Activated T-cell treated with anti-CD3 and anti-CD28 coated beads, Interleukin-2, amount 50 U/mL, for 1 hour (primary cell): ENCODE data around the gene CCM2.
"Not testable (repeated sequence)": the region's sequence is repeated elsewhere in the genome, so short reads cannot be mapped to it uniquely, and the experiment has no call there.

Source experiments
- DNase-seq: peaks from one replicate; pipeline ENCODE4 v3.0.0-alpha.2; 2020

The CCM2 gene

GRCh38 chr7:45106820-45107219 is 106.8 kb downstream of the CCM2 start:
- DNase-seq, result no peak

GRCh38 chr7:45107356-45107755 is 107.4 kb downstream of the CCM2 start:
- DNase-seq, result no peak

- no peak for DNase-seq
Observed at GRCh38 chr7:45108863-45109262, 108.9 kb downstream of the CCM2 start.

- DNase-seq, result peak; percentile 93
Observed at GRCh38 chr7:45111298-45112223, 111.6 kb downstream of the CCM2 start, which contains the start of gene TBRG4. Gene TBRG4, minus strand, starts transcription at chr7:45111697. Its CDS starts 2,460 bp downstream, at chr7:45109237.

- DNase-seq, result no peak
Observed at GRCh38 chr7:45112648-45113047, 112.6 kb downstream of the CCM2 start.

GRCh38 chr7:45114257-45114656 is 114.3 kb downstream of the CCM2 start:
- DNase-seq, result not testable (repeated sequence)

GRCh38 chr7:45114926-45115325 is 114.9 kb downstream of the CCM2 start:
- no peak for DNase-seq

GRCh38 chr7:45116048-45116447 is 116.0 kb downstream of the CCM2 start:
- no peak for DNase-seq

- DNase-seq, result no peak
Observed at GRCh38 chr7:45117582-45117981, 117.6 kb downstream of the CCM2 start.

- DNase-seq, result no peak
Observed at GRCh38 chr7:45118292-45118691, 118.3 kb downstream of the CCM2 start.

- DNase-seq, result no peak
Observed at GRCh38 chr7:45118889-45119331, 118.9 kb downstream of the CCM2 start.

- no peak for DNase-seq
Observed at GRCh38 chr7:45119550-45119949, 119.5 kb downstream of the CCM2 start.

- DNase-seq, result no peak
Observed at GRCh38 chr7:45122975-45123860, 123.2 kb downstream of the CCM2 start.

- no peak for DNase-seq
Observed at GRCh38 chr7:45123913-45124710, 124.1 kb downstream of the CCM2 start.

- DNase-seq, result no peak
Observed at GRCh38 chr7:45125193-45125904, 125.3 kb downstream of the CCM2 start.
